Astrocyte (in vitro differentiated cells and primary cell): ENCODE measurements around the gene CIB2. TPM values are rescaled to one million over a fixed set of nuclear protein-coding genes. Genes with fewer than 3 reads are reported as not detected.
A peak's percentile ranks its signal among the peaks of the same experiment; 100 is the strongest.

Experiments
- DNase-seq: peaks from one replicate; pipeline ENCODE4 v3.0.0-alpha.2; 2010; ENCODE audit warnings: low read depth
- FAIRE-seq: peaks from 2 replicates; lab custom pipeline; 2011; peaks lifted over from hg19 to GRCh38; lab: Jason Lieb, UNC
- H2AFZ ChIP-seq: 2 replicates; pipeline ENCODE4 v1.6.0; 2012; ENCODE audit warnings: low read depth, low read length, inconsistent platforms
- H3K27ac ChIP-seq: 2 replicates; pipeline ENCODE4 v1.5.1; 2011; ENCODE audit warnings: low read depth, low read length, inconsistent platforms
- H3K27me3 ChIP-seq: 2 replicates; pipeline ENCODE4 v1.6.0; 2011; ENCODE audit warnings: low read length, inconsistent platforms; ENCODE audit not compliant: insufficient read depth
- H3K36me3 ChIP-seq: 2 replicates; pipeline ENCODE4 v1.5.1; 2011; ENCODE audit warnings: low read length, inconsistent platforms; ENCODE audit not compliant: insufficient read depth
- H3K4me1 ChIP-seq: 2 replicates; pipeline ENCODE4 v1.5.1; 2011; ENCODE audit warnings: low read length, inconsistent platforms; ENCODE audit not compliant: insufficient read depth
- H3K4me2 ChIP-seq: 2 replicates; pipeline ENCODE4 v1.6.0; 2012; ENCODE audit warnings: low read length, inconsistent platforms
- H3K4me3 ChIP-seq: 2 replicates; pipeline ENCODE4 v1.5.1; 2011; ENCODE audit warnings: low read depth, mild to moderate bottlenecking, low read length, inconsistent platforms; ENCODE audit not compliant: insufficient read depth
- H3K79me2 ChIP-seq: 2 replicates; pipeline ENCODE4 v1.6.0; 2012; ENCODE audit warnings: mild to moderate bottlenecking, low read length, inconsistent platforms; ENCODE audit not compliant: insufficient read depth
- H3K9ac ChIP-seq: 2 replicates; pipeline ENCODE4 v1.6.0; 2012; ENCODE audit warnings: mild to moderate bottlenecking, low read length, inconsistent platforms
- H3K9me3 ChIP-seq: 2 replicates; pipeline ENCODE4 v1.5.1; 2012; ENCODE audit warnings: low read depth, mild to moderate bottlenecking, low read length, inconsistent platforms; ENCODE audit not compliant: insufficient read depth
- H4K20me1 ChIP-seq: 2 replicates; pipeline ENCODE4 v1.6.0; 2012; ENCODE audit warnings: low read length, inconsistent platforms; ENCODE audit not compliant: insufficient read depth
- H3K27ac Mint-ChIP-seq: one replicate; pipeline ENCODE4 v1.8.0; 2021; ENCODE audit warnings: mild to moderate bottlenecking, mixed read lengths; ENCODE audit not compliant: unreplicated experiment
- H3K27me3 Mint-ChIP-seq: one replicate; pipeline ENCODE4 v1.8.0; 2021; ENCODE audit warnings: low read depth, mixed read lengths; ENCODE audit not compliant: unreplicated experiment
- H3K36me3 Mint-ChIP-seq: one replicate; pipeline ENCODE4 v1.8.0; 2021; ENCODE audit warnings: low read depth, mixed read lengths; ENCODE audit not compliant: unreplicated experiment
- H3K4me1 Mint-ChIP-seq: one replicate; pipeline ENCODE4 v1.8.0; 2021; ENCODE audit warnings: low read depth, mixed read lengths; ENCODE audit not compliant: unreplicated experiment
- H3K4me3 Mint-ChIP-seq: one replicate; pipeline ENCODE4 v1.8.0; 2021; ENCODE audit warnings: mild to moderate bottlenecking, moderate library complexity, mixed read lengths; ENCODE audit not compliant: unreplicated experiment
- H3K9me3 Mint-ChIP-seq: one replicate; pipeline ENCODE4 v1.8.0; 2021; ENCODE audit warnings: mild to moderate bottlenecking, mixed read lengths; ENCODE audit not compliant: unreplicated experiment
- CTCF ChIP-seq: IDR thresholded peaks from 2 replicates; pipeline ENCODE4 v1.5.1; 2011; ENCODE audit warnings: low read depth, mild to moderate bottlenecking, inconsistent platforms, low read length, moderate library complexity; ENCODE audit not compliant: insufficient read depth
- EZH2 ChIP-seq: IDR thresholded peaks from 2 replicates; pipeline ENCODE4 v1.6.1; 2012; ENCODE audit warnings: mild to moderate bottlenecking, low read length, inconsistent platforms; ENCODE audit not compliant: insufficient read depth
- total RNA-seq: library from RNA; stranded (reverse); gene quantifications from 2 replicates; pipeline ENCODE4 v1.2.1, GENCODE V29; 2021

Gene CIB2
- total RNA-seq, 1 donor from 2014 or later, result 7.4 TPM

GRCh38 chr15:78073046-78073787 is 58.0 kb downstream of the CIB2 start:
- Histone ChIP-seq H3K4me3 (no peak overlapping the region), H3K4me2 (peak overlapping the region; percentile 53), H3K27me3 (no peaks in the 10 kb centered on the region), H3K27ac (peak overlapping the region; percentile 11), H4K20me1 (peaks cover 49% of the 10 kb centered on the region), H3K9ac (peak overlapping the region; percentile 27), H2AFZ (no peak overlapping the region), H3K9me3 (no peaks in the 10 kb centered on the region), H3K36me3 (no peaks in the 10 kb centered on the region), H3K79me2 (peaks cover 83% of the 10 kb centered on the region), H3K4me1 (peaks cover 53% of the 10 kb centered on the region)
- H3K4me3 Mint-ChIP-seq, result no peak overlapping the region
- no peak for TF ChIP-seq EZH2
- TF ChIP-seq CTCF, result no peak
- H3K9me3 Mint-ChIP-seq, result no peaks in the 10 kb centered on the region
- peaks cover 2% of the 10 kb centered on the region for H3K36me3 Mint-ChIP-seq
- DNase-seq (no peak), FAIRE-seq (no peak)
- H3K27ac Mint-ChIP-seq, result peak overlapping the region; percentile 2
- peaks cover 53% of the 10 kb centered on the region for H3K4me1 Mint-ChIP-seq
- no peaks in the 10 kb centered on the region for H3K27me3 Mint-ChIP-seq

- Mint-ChIP-seq H3K4me3 (no peak overlapping the region), H3K36me3 (peaks cover 2% of the 10 kb centered on the region), H3K9me3 (no peaks in the 10 kb centered on the region), H3K4me1 (peaks cover 62% of the 10 kb centered on the region), H3K27ac (peak overlapping the region; percentile 2), H3K27me3 (no peaks in the 10 kb centered on the region)
- peaks cover 61% of the 10 kb centered on the region for H3K4me1 ChIP-seq
- peaks cover 58% of the 10 kb centered on the region for H4K20me1 ChIP-seq
- H3K27ac ChIP-seq, result peak overlapping the region; percentile 11
- H2AFZ ChIP-seq, result no peak overlapping the region
- H3K36me3 ChIP-seq, result no peaks in the 10 kb centered on the region
- FAIRE-seq, result no peak
- DNase-seq, result no peak
- H3K9ac ChIP-seq, result peak overlapping the region; percentile 27
- no peak for TF ChIP-seq CTCF
- no peak for TF ChIP-seq EZH2
- H3K9me3 ChIP-seq, result no peaks in the 10 kb centered on the region
- no peak overlapping the region for H3K4me3 ChIP-seq
- no peaks in the 10 kb centered on the region for H3K27me3 ChIP-seq
- H3K4me2 ChIP-seq, result peak overlapping the region; percentile 53
- peaks cover 92% of the 10 kb centered on the region for H3K79me2 ChIP-seq
These were observed 59.0 kb downstream of the CIB2 start for GRCh38 chr15:78072080-78072892.

GRCh38 chr15:78071383-78071782 is 59.9 kb downstream of the CIB2 start:
- TF ChIP-seq EZH2, result no peak
- TF ChIP-seq CTCF, result no peak
- H3K4me3 Mint-ChIP-seq, result no peak overlapping the region
- no peak overlapping the region for H3K9ac ChIP-seq
- FAIRE-seq, result no peak
- H3K27me3 ChIP-seq, result no peaks in the 10 kb centered on the region
- no peaks in the 10 kb centered on the region for H3K9me3 ChIP-seq
- H3K36me3 Mint-ChIP-seq, result peaks cover 2% of the 10 kb centered on the region
- H3K9me3 Mint-ChIP-seq, result no peaks in the 10 kb centered on the region
- H3K79me2 ChIP-seq, result peaks cover 92% of the 10 kb centered on the region
- no peak overlapping the region for H3K27ac ChIP-seq
- no peak overlapping the region for H3K4me2 ChIP-seq
- H3K4me1 Mint-ChIP-seq, result peaks cover 66% of the 10 kb centered on the region
- no peak overlapping the region for H2AFZ ChIP-seq
- H3K27ac Mint-ChIP-seq, result no peak overlapping the region
- no peak overlapping the region for H3K4me3 ChIP-seq
- peaks cover 65% of the 10 kb centered on the region for H4K20me1 ChIP-seq
- no peaks in the 10 kb centered on the region for H3K36me3 ChIP-seq
- H3K4me1 ChIP-seq, result peaks cover 64% of the 10 kb centered on the region
- no peak for DNase-seq
- no peaks in the 10 kb centered on the region for H3K27me3 Mint-ChIP-seq
